ENCODE results near the gene MLLT1.

MLLT1 gene

DNA sequence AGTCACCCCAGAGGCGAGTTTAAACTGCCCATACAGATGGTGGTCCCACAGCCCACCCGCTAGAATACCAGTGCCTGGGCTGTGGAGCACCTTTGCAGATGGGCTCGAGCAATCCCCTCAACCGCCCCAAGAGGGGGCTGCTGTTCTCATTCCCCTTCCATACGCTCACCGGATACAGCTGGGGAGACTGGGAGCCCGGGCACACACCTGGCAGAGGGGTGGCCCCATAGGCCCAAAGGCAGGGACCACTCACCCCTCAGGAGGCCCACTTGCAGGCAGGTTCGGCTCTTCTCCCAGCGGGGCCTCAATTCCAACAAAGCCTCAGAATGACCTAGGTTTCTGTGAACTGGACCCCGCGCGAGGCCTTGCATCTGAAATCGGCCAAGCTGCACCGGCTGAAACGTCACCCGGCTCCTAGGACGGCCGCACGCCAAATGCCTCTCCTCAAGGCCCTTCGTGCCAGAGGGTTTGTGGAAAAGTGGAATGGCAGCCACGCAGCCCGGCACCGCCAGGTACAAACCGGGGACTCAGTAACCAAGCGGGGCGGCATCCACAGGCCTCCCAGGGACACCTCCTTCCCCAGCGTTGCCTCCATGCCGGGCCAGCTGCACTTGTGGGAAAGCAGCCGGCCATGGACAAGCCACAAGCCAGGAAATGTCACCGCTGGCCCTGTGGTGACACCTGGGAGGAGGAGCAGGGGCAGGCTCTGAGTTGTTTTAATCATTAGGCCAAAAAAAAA lies 18.7 kb downstream of the MLLT1 start:
- FAIRE-seq (no peak), DNase-seq (ENCODE audit: insufficient read length, low spot score) (peak; percentile 44)

DNA sequence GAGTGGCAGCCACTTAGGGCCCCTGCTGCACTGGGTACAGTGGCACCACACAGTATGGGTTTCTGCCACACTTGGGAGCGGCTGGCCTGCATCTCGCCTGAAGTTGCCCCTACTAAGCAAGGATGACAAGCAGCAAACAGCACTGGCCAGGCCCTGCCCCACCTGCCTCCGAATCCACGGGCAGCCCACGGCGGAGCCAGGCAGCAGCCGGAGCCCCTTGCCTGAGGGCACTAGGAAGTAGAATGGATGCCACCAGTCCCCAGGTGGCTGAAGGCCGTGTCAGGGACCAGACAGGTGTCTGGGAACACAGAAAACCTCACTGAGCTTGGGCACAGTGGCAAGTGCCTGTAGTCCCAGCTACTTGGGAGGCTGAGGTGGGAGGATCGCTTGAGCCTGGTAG lies 19.4 kb downstream of the MLLT1 start:
- FAIRE-seq (no peak), DNase-seq (ENCODE audit: insufficient read length, low spot score) (no peak)

DNA sequence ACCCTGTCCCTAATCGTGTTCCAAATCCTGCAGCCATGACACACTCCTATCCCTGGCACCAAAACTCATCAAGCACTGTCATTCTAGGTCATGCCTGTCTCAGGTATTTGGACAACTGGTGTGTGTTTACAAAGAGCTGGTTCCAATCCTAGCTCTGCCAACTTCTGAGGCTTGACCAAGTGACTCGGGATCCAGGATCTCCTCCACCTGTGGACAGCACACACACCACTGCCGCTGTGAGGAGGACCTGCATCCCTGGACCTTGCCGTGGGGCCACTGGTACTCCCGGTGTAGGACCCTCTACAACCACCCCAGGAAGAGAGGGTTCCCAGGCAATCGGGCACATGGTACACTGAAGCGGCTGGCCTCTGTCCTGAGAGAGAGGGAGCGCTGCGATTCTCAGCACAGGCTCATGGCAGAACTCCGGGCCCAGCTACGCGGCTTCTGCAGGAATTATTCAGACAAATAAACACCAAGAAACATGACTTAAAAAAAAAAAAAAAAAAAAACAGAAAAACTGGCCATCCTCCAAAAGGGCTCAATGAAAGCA lies 20.4 kb downstream of the MLLT1 start:
- DNase-seq (ENCODE audit: insufficient read length, low spot score) (no peak), FAIRE-seq (no peak)

DNA sequence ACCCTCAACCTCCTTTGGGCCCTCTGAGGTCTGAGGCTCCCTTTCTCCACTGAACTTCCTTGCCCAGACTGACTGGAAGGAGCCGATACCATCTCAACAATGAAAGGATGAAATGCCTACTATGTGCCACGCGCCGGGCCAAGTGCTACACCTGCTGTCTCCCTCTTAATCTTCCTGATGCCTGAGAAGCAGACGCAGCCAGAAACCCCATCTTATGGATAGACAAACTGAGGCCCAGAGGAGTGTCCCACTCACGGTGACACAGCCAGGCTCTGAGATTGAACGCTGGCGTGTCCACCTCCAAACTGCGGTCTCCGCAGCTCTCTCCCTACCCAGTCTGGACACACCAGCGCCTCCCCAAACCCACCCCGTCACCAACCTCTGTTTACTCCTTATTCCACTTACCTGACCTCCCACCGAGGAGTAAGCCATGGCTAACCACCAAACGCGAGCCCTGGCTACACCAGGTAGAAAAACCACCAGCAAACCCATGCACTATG lies 20.9 kb downstream of the MLLT1 start:
- FAIRE-seq (no peak), DNase-seq (ENCODE audit: insufficient read length, low spot score) (no peak)

GRCh38 chr19:6253954-6254733 lies 25.6 kb downstream of the MLLT1 start:
- FAIRE-seq: no peak
- no peak for DNase-seq (ENCODE audit: insufficient read length, low spot score)

DNA sequence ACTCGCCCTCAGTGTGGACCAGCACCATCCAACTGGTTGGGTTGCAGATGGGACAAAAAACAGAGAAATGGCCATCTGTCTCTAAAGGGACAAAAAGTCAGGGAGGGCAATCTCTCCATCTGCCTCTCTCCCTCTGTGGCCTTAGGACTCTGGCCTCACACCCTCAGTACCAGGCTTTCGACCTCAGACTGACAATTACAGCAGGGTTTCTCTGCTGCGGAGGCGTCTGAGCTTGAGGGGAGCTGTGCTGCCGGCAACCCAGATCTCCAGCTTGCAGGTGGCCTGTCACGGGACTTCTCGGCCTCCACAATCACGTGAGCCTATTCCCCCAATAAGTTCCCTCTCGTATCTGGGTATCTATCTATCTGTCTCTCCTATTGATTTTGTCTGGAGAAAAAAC lies 27.7 kb downstream of the MLLT1 start:
- DNase-seq (ENCODE audit: insufficient read length, low spot score) (no peak), FAIRE-seq (no peak)

DNA sequence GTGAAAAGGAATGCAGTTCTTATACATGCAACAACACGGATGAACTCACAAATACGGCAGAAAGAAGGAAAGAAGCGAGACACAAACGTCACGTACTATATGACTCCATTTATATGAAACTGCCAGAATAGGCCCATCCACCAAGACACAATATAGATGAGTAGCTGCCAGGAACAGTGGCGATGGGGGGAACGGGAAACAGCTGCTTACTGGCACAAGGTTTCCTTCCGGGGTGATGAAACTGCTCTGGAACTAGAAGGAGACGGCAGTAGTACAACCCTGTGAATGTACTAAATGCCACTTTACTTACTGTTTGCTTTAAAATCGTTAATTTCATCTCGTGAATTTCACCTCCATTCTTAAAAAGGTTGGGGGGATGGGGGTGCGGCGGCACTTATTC lies 28.9 kb downstream of the MLLT1 start:
- DNase-seq (ENCODE audit: insufficient read length, low spot score) (no peak), FAIRE-seq (no peak)

DNA sequence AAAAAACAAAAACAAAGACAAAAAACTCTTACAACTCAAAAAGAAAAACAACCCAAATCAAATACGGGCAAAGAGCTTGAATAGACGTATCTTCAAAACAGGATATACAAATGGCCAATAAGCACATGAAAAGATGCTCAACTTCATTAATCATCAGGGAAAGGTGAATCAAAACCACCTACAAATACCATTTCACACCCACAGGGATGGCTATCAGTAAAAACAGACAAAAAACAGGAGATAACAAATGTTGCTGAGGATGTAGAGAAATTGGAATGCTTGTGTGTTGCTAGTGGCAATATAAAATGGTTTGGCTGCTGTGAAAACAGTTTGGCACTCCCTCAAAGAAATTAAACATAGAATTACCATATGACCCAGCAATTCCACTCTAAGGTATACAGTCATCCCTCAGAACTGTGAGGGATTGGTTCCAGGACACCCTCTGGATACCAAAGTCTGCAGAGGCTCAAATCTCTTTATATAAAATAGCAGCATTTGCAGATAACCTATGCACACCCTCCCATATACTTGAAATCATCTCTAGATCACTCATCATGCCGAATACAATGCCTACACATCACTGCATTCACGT lies 29.7 kb downstream of the MLLT1 start:
- FAIRE-seq (no peak), DNase-seq (ENCODE audit: insufficient read length, low spot score) (no peak)

DNA sequence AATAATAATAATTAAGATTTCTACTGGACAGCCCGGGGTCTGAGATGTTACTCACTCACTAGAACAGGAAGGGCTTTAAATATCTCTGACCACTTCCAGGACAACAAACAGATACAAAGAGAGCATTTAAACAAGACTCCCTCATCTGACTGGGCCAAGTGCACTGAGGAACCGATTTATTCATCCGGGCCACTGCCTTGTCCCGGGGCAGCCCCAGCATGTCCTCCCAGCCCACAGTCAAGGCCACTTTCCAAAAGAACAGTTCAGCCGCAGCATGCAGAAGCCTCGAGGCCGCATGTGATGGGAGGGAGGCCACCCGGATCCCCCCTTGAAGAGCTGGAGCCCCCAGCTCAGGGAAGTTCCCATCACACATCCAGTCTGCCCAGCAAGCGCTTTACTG lies 30.5 kb downstream of the MLLT1 start:
- no peak for DNase-seq (ENCODE audit: insufficient read length, low spot score)
- no peak for FAIRE-seq

DNA sequence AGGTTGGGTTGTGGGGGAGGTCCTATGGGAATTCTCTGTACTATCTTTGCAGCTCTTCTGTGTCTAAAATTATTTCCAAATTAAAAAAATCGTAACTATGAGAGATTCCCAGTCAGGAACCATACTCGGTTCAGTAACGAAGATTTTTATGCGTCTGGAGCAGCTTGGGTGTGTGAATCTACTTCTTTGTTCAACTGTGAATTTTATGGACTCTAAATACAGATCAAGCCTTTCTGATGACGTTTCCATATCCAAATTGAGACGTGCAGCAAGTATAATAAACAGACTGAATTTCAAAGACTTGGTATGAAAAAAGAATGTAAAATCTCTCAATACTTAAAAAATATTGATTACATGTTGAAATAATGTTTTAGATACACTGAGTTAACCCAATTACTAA lies 30.9 kb downstream of the MLLT1 start:
- FAIRE-seq: no peak
- DNase-seq (ENCODE audit: insufficient read length, low spot score): no peak

DNA sequence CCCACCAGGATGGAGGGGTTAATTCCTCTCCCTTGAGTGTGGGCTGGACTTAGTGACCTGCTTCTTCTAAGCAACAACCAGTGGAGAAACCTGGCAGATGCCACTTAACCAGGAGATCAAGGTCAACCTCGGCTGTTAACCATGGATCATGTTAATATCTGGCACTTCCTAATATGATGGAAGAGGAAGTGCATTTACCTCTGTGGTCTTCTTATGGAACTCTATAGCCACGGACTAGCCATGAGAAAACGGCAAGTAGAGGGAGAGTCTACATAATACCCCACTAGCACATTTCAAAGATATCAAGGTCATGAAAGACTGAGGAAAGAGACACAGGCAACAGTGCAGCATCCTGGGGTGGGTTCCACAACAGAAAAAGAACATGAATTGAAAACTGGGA lies 31.4 kb downstream of the MLLT1 start:
- no peak for FAIRE-seq
- no peak for DNase-seq (ENCODE audit: insufficient read length, low spot score)

DNA sequence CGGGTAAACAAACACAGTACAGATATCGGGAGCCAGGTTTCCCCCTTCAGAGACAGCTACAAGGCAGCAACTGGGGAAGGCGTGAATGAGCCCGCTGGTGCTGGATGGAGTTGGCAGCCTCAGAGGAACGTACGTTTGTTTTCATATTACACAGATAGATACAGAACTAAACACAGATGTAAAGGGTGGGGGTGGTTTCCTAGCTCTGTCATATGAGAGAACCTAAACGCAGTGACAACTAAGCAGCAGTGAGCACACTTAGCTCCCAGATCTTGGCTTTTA lies 32.8 kb downstream of the MLLT1 start:
- FAIRE-seq (no peak), DNase-seq (ENCODE audit: insufficient read length, low spot score) (no peak)

DNA sequence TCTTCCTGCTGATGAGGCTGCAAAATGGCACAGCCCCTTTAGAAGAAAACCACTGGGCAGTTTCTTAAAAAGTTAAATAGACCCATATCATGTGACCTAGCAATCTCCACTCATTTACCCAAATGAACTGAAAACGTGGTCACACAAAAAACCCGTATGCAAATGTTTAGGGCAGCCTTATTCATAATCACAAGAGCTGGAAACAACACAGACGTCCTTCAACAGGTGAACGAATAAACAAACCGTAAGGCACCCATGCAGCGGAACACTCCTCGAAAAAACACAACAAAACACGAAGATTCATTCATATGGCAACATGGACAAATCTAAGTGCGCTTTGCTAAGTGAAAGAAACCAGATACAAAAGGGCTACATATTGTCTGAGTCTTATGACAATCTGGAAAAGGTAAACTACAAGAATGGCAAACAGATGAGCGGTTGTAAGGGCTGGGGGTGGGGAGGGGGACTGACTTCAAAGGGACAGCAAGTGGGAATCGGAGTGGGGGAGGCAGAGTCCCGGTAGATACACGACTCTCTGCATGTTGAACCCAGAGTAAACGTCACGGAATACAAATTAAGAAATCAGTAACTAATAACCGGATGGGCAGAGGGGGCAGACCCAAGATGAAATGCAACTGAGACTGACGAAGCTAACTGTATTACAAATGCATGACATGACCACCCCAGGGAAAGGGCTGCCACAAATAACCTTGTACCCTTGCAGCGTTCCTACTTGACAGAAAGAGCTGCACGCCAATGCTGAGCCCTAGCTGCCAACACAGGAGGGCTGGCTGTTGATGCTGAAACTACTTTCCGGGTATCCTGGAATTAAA lies 33.4 kb downstream of the MLLT1 start:
- FAIRE-seq: no peak
- DNase-seq (ENCODE audit: insufficient read length, low spot score): no peak

- no peak for FAIRE-seq
These were observed 37.1 kb downstream of the MLLT1 start for GRCh38 chr19:6242677-6243076.

DNA sequence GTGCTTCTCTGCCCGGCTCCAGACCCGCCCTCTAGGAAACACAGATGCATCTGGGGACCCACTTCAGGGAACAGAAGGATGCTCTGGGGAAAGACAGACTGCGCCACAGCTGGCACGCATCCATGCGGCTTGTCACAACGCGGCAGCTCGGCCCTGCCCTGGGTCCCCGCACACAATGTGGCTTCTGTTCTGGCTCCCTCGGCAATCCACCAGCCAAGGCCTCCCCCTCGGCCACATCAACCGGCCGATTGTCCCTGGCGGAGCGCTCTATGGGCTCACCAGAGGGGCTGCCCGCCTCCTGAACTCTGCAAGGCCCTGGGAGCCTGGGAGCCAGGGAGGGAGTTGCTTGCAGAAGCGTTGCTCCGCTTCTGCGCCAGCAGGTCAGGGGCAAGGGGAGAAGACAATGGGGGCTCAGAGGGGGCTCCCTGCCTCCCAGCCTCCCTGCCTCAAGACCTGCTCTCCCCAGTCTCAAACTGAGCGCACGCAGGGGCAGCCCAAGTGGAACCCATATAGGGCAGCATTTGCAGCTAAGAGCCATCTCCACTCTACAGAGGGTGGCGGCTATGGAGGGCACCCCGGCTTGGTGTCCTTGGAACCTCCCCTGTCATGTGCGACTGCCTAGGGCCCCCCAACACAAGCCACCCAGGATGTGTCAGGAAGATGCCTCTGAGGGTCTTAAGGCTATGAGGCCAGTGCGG lies 37.9 kb downstream of the MLLT1 start:
- FAIRE-seq (no peak), DNase-seq (ENCODE audit: insufficient read length, low spot score) (no peak)

More at GRCh38 chr19:6242677-6243076, 37.1 kb downstream of the MLLT1 start:
- no peak for DNase-seq (ENCODE audit: insufficient read length, low spot score)

DNA sequence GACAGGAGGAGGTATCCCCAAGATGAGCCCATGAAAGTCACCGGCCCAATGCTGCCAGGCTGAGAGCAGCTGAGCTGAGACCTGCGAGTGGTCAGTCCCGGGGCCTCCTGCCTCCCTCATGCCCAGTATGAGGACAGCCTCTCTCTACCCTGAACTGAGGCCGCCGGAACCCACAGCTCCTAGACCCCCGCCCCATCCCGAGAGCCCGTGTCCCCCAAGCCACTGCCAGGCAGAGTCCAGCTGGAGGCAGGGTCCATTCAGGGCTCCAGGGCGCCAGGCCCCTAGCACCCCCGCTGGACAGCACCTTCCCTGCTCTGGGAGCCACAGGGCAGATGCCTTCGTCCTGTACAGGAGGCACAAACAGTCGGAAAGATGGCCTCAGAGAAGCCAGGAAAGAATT lies 38.7 kb downstream of the MLLT1 start:
- DNase-seq (ENCODE audit: insufficient read length, low spot score) (no peak), FAIRE-seq (no peak)

- DNase-seq (ENCODE audit: insufficient read length, low spot score) (no peak), FAIRE-seq (no peak)
These were observed 39.7 kb downstream of the MLLT1 start for GRCh38 chr19:6239871-6240676.

DNA sequence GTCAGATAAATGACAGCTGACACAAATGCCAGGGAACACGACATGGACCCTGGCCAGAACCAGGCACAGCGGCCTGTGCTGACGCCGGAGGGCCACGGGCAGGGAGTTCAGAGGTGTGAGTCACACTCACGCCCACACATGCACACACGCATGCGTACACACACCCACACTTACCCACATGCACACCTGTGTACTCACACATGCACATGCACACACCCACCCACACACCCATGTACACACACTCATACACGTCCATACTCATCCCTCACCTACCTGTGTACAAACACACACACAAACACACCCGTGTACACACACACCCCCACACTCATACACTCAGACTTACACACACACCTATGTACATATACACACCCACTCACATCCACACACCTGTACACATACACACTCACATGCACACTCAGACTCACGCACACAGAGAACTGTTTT lies 40.4 kb downstream of the MLLT1 start:
- FAIRE-seq (peak; percentile 98), DNase-seq (ENCODE audit: insufficient read length, low spot score) (no peak)

GRCh38 chr19:6238643-6239281 lies 41.0 kb downstream of the MLLT1 start:
- FAIRE-seq (no peak), DNase-seq (ENCODE audit: insufficient read length, low spot score) (no peak)
